Muscle layer of colon (tissue), 2 donors: ENCODE results near the gene ADNP.

Source experiments
- H3K27ac ChIP-seq: one replicate; pipeline ENCODE4 v1.7.0; 2013; ENCODE audit warnings: low read depth, mild to moderate bottlenecking, low read length, moderate library complexity
- H3K27me3 ChIP-seq, 2 donors: one replicate each; pipeline ENCODE4 v1.7.0; 2013; ENCODE audit warnings: low read length in 2 of 2, mild to moderate bottlenecking in 2 of 2; ENCODE audit not compliant: insufficient read depth in 2 of 2, control insufficient read depth in 1 of 2
- H3K36me3 ChIP-seq: one replicate; pipeline ENCODE4 v1.7.0; 2013; ENCODE audit warnings: mild to moderate bottlenecking, low read length; ENCODE audit not compliant: insufficient read depth
- H3K4me1 ChIP-seq: one replicate; pipeline ENCODE4 v1.7.0; 2013; ENCODE audit warnings: mild to moderate bottlenecking, low read length; ENCODE audit not compliant: insufficient read depth
- H3K4me3 ChIP-seq, 2 donors: one replicate each; pipeline ENCODE4 v1.7.0; 2013; ENCODE audit warnings: low read length in 2 of 2, low read depth in 1 of 2, mild to moderate bottlenecking in 1 of 2, moderate library complexity in 1 of 2
- H3K9ac ChIP-seq: one replicate; pipeline ENCODE4 v1.7.0; 2013; ENCODE audit warnings: low read length
- H3K9me3 ChIP-seq: one replicate; pipeline ENCODE4 v1.7.0; 2013; ENCODE audit warnings: mild to moderate bottlenecking, low read length
- donor health status: abdominal sarcoma.
- donor health status: Adenocarcinoma of cecum.

ADNP gene

DNA sequence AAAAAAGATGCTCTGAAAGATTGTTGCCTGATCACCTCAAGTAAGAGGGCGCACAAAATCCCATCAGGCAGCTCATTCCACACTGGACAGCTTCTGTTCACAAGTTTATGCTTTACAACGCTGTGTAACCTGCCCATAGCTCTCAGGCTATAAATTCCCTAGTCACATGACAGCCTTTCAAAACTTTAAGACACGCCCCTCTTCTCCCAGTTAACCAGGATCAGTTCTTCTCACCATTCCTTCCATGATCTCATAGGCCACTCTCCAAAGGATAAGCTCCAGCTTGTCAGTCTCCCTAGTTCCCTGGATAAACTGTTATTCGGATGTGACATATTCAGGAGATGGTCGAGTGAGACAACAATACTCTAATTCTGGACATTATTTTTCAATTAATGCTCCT, 15.0 kb downstream of the ADNP start:
- Histone ChIP-seq H3K27me3 (no peaks in the 10 kb centered on the region), H3K4me1 (peaks cover 64% of the 10 kb centered on the region), H3K4me3 (no peak overlapping the region), H3K36me3 (no peaks in the 10 kb centered on the region), H3K9ac (no peak overlapping the region), H3K27ac (no peak overlapping the region), H3K9me3 (no peaks in the 10 kb centered on the region)

DNA sequence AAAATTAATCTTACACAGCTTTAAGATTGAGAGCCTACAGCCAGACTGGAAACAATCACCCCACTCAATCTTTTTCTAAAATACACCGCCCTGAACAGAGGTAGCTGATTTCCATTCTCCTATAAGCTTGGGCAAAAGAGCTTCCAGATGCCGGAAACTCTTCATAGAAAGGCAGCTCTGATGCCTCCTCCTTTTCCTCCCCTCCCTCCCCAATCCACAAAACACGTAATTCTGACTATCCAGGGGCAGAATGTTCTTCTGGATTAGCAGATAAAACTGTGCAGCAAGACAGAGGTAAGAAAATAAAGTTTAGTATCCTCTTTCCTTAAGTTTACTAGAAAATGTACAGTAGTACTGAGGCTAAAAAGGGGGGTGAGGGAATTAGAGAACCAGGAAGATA, 15.8 kb downstream of the ADNP start:
- no peak overlapping the region for H3K4me3 ChIP-seq
- H3K9me3 ChIP-seq = no peaks in the 10 kb centered on the region
- no peaks in the 10 kb centered on the region for H3K36me3 ChIP-seq
- no peak overlapping the region for H3K9ac ChIP-seq
- no peaks in the 10 kb centered on the region for H3K27me3 ChIP-seq
- peaks cover 62% of the 10 kb centered on the region for H3K4me1 ChIP-seq
- no peak overlapping the region for H3K27ac ChIP-seq

DNA sequence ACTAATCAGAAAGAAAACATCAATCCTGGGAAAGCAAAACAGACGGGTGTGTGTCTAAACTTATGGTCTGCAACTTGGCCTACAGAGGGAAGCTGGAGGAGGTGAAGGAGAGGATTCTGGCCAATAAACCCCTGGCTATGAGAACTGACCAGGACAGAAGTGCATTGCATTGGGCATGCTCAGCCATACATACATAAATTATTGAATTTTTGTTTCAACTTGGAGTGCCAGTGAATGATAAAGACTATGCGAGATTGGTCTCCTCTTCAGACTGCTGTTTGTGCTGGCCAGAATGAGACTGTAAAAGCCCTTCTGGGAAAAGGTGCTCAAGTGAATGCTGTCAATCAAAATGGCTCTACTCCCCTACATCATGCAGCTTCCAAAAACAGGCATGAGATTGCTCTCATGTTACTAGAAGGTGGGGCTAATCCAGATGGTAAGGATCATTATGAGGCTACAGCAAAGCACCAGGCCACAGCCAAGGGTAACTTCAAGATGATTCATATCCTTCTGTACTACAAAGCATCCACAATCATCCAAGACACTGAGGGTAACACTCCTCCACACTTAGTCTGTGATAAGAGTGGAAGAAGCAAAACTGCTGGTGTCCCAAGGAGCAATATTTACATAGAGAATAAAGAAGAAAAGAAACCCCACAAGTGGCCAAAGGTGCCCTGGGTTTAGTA, 17.4 kb downstream of the ADNP start:
- Histone ChIP-seq H3K9me3 (no peaks in the 10 kb centered on the region), H3K9ac (no peak overlapping the region), H3K36me3 (no peaks in the 10 kb centered on the region), H3K27me3 (no peaks in the 10 kb centered on the region), H3K4me3 (no peak overlapping the region), H3K27ac (peak overlapping the region; percentile 8), H3K4me1 (peaks cover 61% of the 10 kb centered on the region)

DNA sequence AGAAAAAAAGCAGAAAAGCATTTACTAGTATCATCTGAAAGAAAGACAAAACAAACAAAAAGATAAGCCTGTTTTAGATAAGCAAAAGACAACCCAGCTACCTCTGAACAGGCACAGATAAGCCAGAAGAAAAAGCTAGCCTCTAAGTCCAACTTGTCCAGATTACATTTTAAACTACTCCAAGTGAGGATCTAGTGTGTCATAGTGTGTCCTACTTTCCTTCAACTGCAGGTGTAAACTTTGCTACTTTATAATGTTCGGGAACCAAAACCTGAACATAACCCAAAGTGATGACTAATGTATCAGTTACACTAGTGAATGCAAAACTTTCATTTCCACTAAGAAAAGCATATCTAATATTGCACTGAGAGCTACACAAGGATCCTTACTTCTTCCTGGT, 19.5 kb downstream of the ADNP start:
- Histone ChIP-seq H3K4me3 (no peak overlapping the region), H3K27ac (no peak overlapping the region), H3K4me1 (peaks cover 39% of the 10 kb centered on the region), H3K27me3 (no peaks in the 10 kb centered on the region), H3K36me3 (no peaks in the 10 kb centered on the region), H3K9ac (no peak overlapping the region), H3K9me3 (no peaks in the 10 kb centered on the region)

DNA sequence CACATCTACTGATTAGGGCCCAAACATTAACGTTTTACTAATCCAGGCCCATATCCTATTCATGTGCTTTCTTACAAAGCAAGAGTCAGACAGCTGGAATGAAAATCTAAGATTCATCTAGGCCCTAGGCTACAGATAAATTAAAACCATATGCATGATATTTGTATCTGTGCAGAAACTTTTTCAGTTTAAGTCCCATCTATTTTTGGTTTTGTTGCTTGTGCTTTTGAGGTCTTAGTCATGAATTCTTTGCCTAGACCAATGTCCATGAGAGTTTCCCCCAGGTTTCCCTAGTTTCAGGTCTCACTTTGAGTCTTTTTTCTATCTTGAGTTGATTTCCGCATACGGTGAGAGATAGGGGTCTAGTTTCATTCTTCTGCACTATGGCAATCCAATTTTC, 20.2 kb downstream of the ADNP start:
- no peaks in the 10 kb centered on the region for H3K9me3 ChIP-seq
- no peak overlapping the region for H3K9ac ChIP-seq

DNA sequence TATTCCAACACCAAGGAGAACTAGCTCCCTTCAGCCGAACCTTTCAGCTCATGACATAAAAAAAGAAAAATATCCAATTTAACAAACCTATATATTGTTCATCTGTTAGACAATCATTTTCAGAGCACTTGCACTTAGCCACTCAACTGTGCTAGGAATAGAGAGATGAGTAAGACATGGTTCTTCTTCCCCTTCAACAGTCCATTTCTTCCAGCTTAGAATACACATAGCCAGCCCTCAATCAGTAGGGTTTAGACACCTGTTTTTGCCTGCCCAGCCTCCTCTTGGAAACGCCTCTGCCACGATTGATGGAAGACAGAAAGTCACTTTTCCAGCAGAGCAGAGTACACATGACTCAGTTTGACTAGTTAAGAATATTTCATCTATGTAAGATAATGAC, 21.8 kb downstream of the ADNP start:
- H3K36me3 ChIP-seq = no peaks in the 10 kb centered on the region
- H3K27ac ChIP-seq = no peak overlapping the region
- no peak overlapping the region for H3K9ac ChIP-seq
- peaks cover 23% of the 10 kb centered on the region for H3K4me1 ChIP-seq
- H3K9me3 ChIP-seq = no peaks in the 10 kb centered on the region
- H3K27me3 ChIP-seq = no peaks in the 10 kb centered on the region
- H3K4me3 ChIP-seq = no peak overlapping the region

More for the DNA sequence above, 20.2 kb downstream of the ADNP start:
- peaks cover 33% of the 10 kb centered on the region for H3K4me1 ChIP-seq
- H3K36me3 ChIP-seq = no peaks in the 10 kb centered on the region
- no peak overlapping the region for H3K27ac ChIP-seq
- H3K4me3 ChIP-seq = no peak overlapping the region
- no peaks in the 10 kb centered on the region for H3K27me3 ChIP-seq

DNA sequence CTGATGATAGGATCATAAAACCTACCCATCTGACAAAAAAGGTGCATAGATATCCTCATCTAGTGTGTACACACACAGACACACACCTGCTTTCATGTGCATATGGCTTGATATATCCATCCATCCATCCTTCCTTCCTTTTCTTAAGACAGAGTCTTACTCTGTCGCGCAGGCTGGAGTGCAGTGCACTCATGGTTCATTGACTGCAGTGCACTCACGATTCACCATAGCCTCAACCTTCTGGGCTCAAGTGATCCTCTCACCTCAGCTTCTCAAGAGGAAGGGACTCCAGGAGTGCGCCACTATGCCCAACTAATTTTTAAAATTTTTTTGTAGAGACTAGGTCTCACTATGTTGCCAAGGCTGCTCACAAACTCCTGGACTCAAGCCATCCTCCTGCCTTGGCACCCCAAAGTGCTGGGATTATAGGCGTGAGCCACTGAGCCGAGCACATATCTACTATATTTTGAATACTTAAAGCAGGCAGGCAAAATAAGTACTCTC, 27.1 kb downstream of the ADNP start:
- H3K27ac ChIP-seq = no peak overlapping the region
- no peaks in the 10 kb centered on the region for H3K27me3 ChIP-seq
- peaks cover 12% of the 10 kb centered on the region for H3K36me3 ChIP-seq
- no peak overlapping the region for H3K9ac ChIP-seq
- no peaks in the 10 kb centered on the region for H3K9me3 ChIP-seq
- H3K4me3 ChIP-seq = no peak overlapping the region
- H3K4me1 ChIP-seq = peaks cover 6% of the 10 kb centered on the region

DNA sequence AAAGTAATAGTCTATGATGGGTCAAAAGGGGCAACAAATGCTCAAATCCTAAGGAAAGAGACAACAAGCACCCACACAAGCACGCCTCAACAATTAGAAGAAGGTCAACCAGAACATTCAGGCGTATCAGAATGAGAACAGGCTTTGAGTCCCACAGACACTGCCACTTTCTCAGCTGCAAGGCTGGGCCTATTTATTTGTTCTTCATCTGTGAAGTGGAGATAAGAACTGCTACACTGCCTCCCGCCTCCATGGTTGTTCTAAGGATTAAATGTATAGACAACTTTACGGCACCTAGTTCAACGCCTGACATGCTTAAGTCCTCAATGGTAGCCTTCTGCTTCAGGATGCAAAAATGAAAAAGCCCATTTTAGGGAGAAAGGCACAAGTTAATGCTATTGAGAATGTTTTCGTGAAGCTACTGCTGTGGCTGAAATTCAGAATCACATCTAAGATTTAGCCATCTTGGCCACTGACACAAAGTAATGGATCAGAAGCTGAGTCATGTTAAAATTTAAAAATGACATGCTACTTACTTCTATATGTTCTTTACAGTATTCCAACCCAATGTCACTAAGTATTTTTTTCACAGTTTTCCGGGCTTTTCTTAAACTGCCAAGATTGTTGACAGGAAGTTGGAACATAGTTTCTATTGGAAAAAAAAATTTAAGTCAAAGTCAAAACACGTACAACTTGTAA, 27.7 kb downstream of the ADNP start:
- H3K9ac ChIP-seq = no peak overlapping the region
- H3K27ac ChIP-seq = no peak overlapping the region
- no peak overlapping the region for H3K4me3 ChIP-seq
- H3K9me3 ChIP-seq = no peaks in the 10 kb centered on the region
- H3K4me1 ChIP-seq = peaks cover 6% of the 10 kb centered on the region
- H3K27me3 ChIP-seq = no peaks in the 10 kb centered on the region
- peaks cover 13% of the 10 kb centered on the region for H3K36me3 ChIP-seq

DNA sequence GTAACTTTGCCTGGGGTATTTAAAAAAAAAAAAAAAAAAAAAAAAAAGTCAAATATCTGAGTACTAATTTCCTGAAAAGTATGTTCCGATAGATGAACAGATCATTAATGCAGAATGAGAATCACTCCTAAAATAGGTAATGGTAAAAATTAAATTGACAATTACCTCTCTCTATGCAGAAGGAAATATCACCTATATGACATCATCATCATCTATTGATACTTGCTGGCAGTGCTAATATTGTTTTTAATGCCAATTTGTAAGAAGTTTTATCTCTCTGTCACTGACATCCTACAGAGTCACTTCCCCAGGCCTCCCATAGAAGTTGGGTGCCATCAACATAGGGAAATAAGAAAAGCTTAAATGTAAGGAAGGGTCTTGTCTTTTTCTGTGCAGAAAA, 29.9 kb downstream of the ADNP start:
- H3K9me3 ChIP-seq = no peaks in the 10 kb centered on the region
- no peak overlapping the region for H3K9ac ChIP-seq
- peaks cover 6% of the 10 kb centered on the region for H3K4me1 ChIP-seq
- no peaks in the 10 kb centered on the region for H3K27me3 ChIP-seq
- peaks cover 19% of the 10 kb centered on the region for H3K36me3 ChIP-seq
- H3K27ac ChIP-seq = no peak overlapping the region
- no peak overlapping the region for H3K4me3 ChIP-seq

DNA sequence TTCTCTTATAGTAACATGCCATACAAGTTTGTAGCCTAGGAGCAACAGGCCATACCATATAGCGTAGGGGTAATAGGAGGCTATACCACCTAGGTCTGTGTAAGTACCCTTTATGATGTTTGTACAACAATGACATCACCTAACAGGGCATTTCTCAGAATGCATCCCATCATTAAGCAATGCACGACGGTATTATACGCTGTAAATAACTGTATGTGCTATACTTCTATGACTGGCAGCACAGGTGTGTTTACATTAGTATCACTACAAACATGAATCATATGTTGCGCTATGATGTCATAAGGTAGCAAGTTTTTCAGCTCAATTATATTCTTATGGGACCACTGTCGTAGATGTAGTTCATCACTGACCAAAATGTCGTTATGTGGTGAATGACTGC, 31.0 kb downstream of the ADNP start:
- no peaks in the 10 kb centered on the region for H3K9me3 ChIP-seq
- no peak overlapping the region for H3K4me3 ChIP-seq
- no peak overlapping the region for H3K27ac ChIP-seq
- H3K27me3 ChIP-seq = no peaks in the 10 kb centered on the region
- peaks cover 6% of the 10 kb centered on the region for H3K4me1 ChIP-seq
- H3K9ac ChIP-seq = no peak overlapping the region
- peaks cover 19% of the 10 kb centered on the region for H3K36me3 ChIP-seq

DNA sequence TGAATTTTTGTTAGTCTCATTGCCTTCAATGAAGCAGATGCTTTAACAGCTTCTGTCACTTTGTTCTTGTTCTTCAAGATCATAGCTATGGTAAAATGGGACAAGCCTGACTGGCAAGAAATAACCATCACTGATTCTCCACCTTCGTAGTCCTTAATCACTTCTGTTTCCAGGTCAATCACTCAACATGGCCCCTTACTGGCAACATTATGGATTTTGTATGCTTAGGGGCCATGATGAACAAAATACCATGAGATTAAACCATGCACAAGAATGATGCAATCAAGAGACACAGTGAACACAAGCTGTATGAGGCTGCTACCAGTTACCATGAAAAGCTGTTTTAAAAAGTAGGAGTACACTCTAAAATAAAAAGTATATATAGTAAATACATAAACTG, 32.8 kb downstream of the ADNP start:
- H3K9ac ChIP-seq = no peak overlapping the region
- no peaks in the 10 kb centered on the region for H3K4me1 ChIP-seq
- no peaks in the 10 kb centered on the region for H3K27me3 ChIP-seq
- H3K27ac ChIP-seq = no peak overlapping the region
- H3K36me3 ChIP-seq = peaks cover 34% of the 10 kb centered on the region
- no peaks in the 10 kb centered on the region for H3K9me3 ChIP-seq
- H3K4me3 ChIP-seq = no peak overlapping the region
